CD14-positive monocyte (primary cell): Measurements from ENCODE around the gene CHAMP1. TPM values are rescaled to one million over a fixed set of nuclear protein-coding genes. Genes with fewer than 3 reads are reported as not detected.
"Not testable (repeated sequence)": the region's sequence is repeated elsewhere in the genome, so short reads cannot be mapped to it uniquely, and the experiment has no call there.

Experiments
- DNase-seq, 3 donors: peaks; one replicate each; pipeline ENCODE4 v3.0.0-alpha.2; 2011 to 2022
- H2AFZ ChIP-seq: 2 replicates; pipeline ENCODE4 v1.6.0; 2012; ENCODE audit warnings: mild to moderate bottlenecking, low read depth, low read length, inconsistent platforms; ENCODE audit not compliant: insufficient read depth, poor library complexity, severe bottlenecking
- H3K27ac ChIP-seq, 2 donors: 1 replicate in 1 of 2; 2 replicates in 1 of 2; pipeline ENCODE4 v1.5.1; 2012 to 2013; ENCODE audit warnings: low read length in 2 of 2, control low read depth in 1 of 2, inconsistent platforms in 1 of 2, low read depth in 1 of 2, mild to moderate bottlenecking in 1 of 2
- H3K27me3 ChIP-seq, 2 donors: one replicate each; pipeline versions ENCODE4 v1.6.0 to v1.6.1; 2011 to 2013; ENCODE audit warnings: low read length in 2 of 2; ENCODE audit not compliant: control insufficient read depth in 2 of 2, insufficient read depth in 2 of 2
- H3K36me3 ChIP-seq, 2 donors: replicated peaks in 1 of 2; 1 replicate in 1 of 2; 2 replicates in 1 of 2; pipeline versions ENCODE4 v1.5.1 to v1.6.1; 2012 to 2013; ENCODE audit warnings: low read length in 2 of 2, control low read depth in 1 of 2, inconsistent platforms in 1 of 2, mild to moderate bottlenecking in 1 of 2; ENCODE audit not compliant: insufficient read depth in 2 of 2, control insufficient read depth in 1 of 2
- H3K4me1 ChIP-seq, 2 donors: 1 replicate in 1 of 2; 2 replicates in 1 of 2; pipeline versions ENCODE4 v1.5.1 to v1.6.1; 2012 to 2013; ENCODE audit warnings: low read length in 2 of 2, control low read depth in 1 of 2, inconsistent platforms in 1 of 2, mild to moderate bottlenecking in 1 of 2, moderate library complexity in 1 of 2; ENCODE audit not compliant: insufficient read depth in 2 of 2, control insufficient read depth in 1 of 2
- H3K4me2 ChIP-seq: replicated peaks from 2 replicates; pipeline ENCODE3; 2012; ENCODE audit warnings: low read length, moderate library complexity, mild to moderate bottlenecking; ENCODE audit not compliant: poor library complexity, severe bottlenecking; ENCODE audit errors: extremely low read depth
- H3K4me3 ChIP-seq, 3 experiments: fragments of 200-600 bp in 1 of 3; sonication (generic) in 1 of 3; replicated peaks in 1 of 3; 1 replicate in 2 of 3; 2 replicates in 1 of 3; pipeline ENCODE4 v1.5.1; 2011 to 2013; ENCODE audit warnings: low read length in 3 of 3, mild to moderate bottlenecking in 3 of 3, control low read depth in 2 of 3, low read depth in 2 of 3, inconsistent platforms in 1 of 3, moderate library complexity in 1 of 3
- H3K79me2 ChIP-seq: 2 replicates; pipeline ENCODE4 v1.6.0; 2012; ENCODE audit warnings: mild to moderate bottlenecking, control low read depth, inconsistent platforms, low read length, moderate library complexity; ENCODE audit not compliant: insufficient read depth
- H3K9ac ChIP-seq: 2 replicates; pipeline ENCODE4 v1.6.0; 2017; ENCODE audit warnings: low read length, mild to moderate bottlenecking; ENCODE audit not compliant: insufficient read depth, poor library complexity, severe bottlenecking
- H3K9me3 ChIP-seq, 2 donors: replicated peaks in 1 of 2; 1 replicate in 1 of 2; 2 replicates in 1 of 2; pipeline versions ENCODE4 v1.5.1 to v1.6.1; 2012 to 2013; ENCODE audit warnings: low read length in 2 of 2, control low read depth in 1 of 2; ENCODE audit not compliant: control insufficient read depth in 1 of 2, insufficient read depth in 1 of 2
- H4K20me1 ChIP-seq: 2 replicates; pipeline ENCODE4 v1.6.0; 2012; ENCODE audit warnings: mild to moderate bottlenecking, low read length, control low read depth, moderate library complexity; ENCODE audit not compliant: insufficient read depth
- H3K27ac Mint-ChIP-seq, 7 donors: one replicate each; pipeline ENCODE4 v1.8.0; 2020; ENCODE audit warnings: mild to moderate bottlenecking in 7 of 7, mixed read lengths in 7 of 7, moderate library complexity in 6 of 7, inconsistent platforms in 2 of 7
- H3K27me3 Mint-ChIP-seq, 3 donors: one replicate each; pipeline ENCODE4 v1.8.0; 2021 to 2022; ENCODE audit warnings: low read depth in 3 of 3, mild to moderate bottlenecking in 3 of 3, mixed read lengths in 3 of 3, moderate library complexity in 3 of 3, inconsistent platforms in 1 of 3
- H3K36me3 Mint-ChIP-seq, 2 donors: one replicate each; pipeline ENCODE4 v1.8.0; 2020; ENCODE audit warnings: mixed read lengths in 2 of 2, inconsistent platforms in 1 of 2, mild to moderate bottlenecking in 1 of 2
- H3K4me1 Mint-ChIP-seq: one replicate; pipeline ENCODE4 v1.8.0; 2020; ENCODE audit warnings: mild to moderate bottlenecking, mixed read lengths
- H3K4me3 Mint-ChIP-seq, 2 donors: one replicate each; pipeline ENCODE4 v1.8.0; 2020; ENCODE audit warnings: mild to moderate bottlenecking in 2 of 2, mixed read lengths in 2 of 2, moderate library complexity in 1 of 2
- H3K9me3 Mint-ChIP-seq, 7 donors: one replicate each; pipeline ENCODE4 v1.8.0; 2020 to 2022; ENCODE audit warnings: mixed read lengths in 7 of 7, mild to moderate bottlenecking in 6 of 7, moderate library complexity in 6 of 7, inconsistent platforms in 2 of 7
- CTCF ChIP-seq: fragments of 200-600 bp; IDR thresholded peaks from one replicate; pipeline ENCODE4 v1.8.0; 2022; ENCODE audit warnings: antibody characterized with exemption, mild to moderate bottlenecking
- WGBS: methylation state at CpG from one replicate; pipeline ENCODE4 v1.1.5; 2013; ENCODE audit warnings: missing lambda C conversion rate; ENCODE audit not compliant: insufficient coverage; 5-methylcytosine and 5-hydroxymethylcytosine counted together
- intact Hi-C, 2 donors: fragments of 100-400 bp; cut with micrococcal nuclease; formaldehyde crosslinking; loops; one replicate each; pipeline versions ENCODE4 v1.15.0 to v1.15.1; 2023
- polyA plus RNA-seq, 3 donors: library from polyadenylated mRNA; depleted of rRNA in 1 of 3; unstranded in 2 of 3; stranded (reverse) in 1 of 3; fragments of 300-500 nt in 2 of 3; fragments of >200 nt in 1 of 3; fragmentation: Illumina TruSeq in 2 of 3; gene quantifications; 1 replicate in 2 of 3; 2 replicates in 1 of 3; pipeline ENCODE4 v1.2.3, GENCODE V29; 2012 to 2021
- small RNA-seq: library from RNA; depleted of rRNA; stranded (forward); fragments of <200 nt; gene quantifications from one replicate; pipeline ENCODE3, GENCODE V24; 2012; ENCODE audit warnings: low read depth; ENCODE audit not compliant: insufficient read length

The CHAMP1 gene
- polyA plus RNA-seq, 3 donors = 8.9 to 12.9 (median 9.2) TPM

DNA sequence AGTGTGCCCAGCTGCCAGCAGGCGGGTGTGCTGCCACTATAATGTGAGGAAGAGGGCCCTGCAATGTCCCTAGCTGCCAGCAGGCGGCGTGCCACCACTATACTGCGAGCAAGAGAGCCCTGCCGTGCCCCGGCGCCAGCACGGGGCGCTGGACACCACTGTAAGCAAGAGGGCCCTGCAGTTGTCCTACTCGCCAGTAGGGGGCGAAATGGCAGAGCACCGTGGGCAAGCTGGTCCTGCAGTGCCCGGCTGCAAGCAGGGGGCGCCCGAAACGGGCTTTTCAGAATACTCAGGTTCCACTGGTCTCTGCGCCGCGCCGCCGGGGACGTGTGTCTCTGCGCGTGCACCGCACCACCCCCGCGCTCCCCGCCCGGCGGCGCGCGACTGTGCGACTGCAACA lies 38.5 kb downstream of the CHAMP1 start:
- H3K27ac ChIP-seq, H3K4me2 ChIP-seq, H3K27ac Mint-ChIP-seq, H3K9me3 Mint-ChIP-seq, H2AFZ ChIP-seq, DNase-seq, H3K4me3 Mint-ChIP-seq, H3K36me3 Mint-ChIP-seq, H4K20me1 ChIP-seq, H3K27me3 ChIP-seq, H3K79me2 ChIP-seq, H3K4me1 ChIP-seq, H3K4me3 ChIP-seq, H3K36me3 ChIP-seq, H3K4me1 Mint-ChIP-seq, H3K9ac ChIP-seq, intact Hi-C loops, H3K9me3 ChIP-seq: not testable (repeated sequence)
- peaks cover 13 to 29% (median 17%) of the 10 kb centered on the region in 3 donors for H3K27me3 Mint-ChIP-seq
- TF ChIP-seq CTCF = peak; percentile 37
- 72% methylated on average over 23 of the region's 34 CpGs for WGBS

DNA sequence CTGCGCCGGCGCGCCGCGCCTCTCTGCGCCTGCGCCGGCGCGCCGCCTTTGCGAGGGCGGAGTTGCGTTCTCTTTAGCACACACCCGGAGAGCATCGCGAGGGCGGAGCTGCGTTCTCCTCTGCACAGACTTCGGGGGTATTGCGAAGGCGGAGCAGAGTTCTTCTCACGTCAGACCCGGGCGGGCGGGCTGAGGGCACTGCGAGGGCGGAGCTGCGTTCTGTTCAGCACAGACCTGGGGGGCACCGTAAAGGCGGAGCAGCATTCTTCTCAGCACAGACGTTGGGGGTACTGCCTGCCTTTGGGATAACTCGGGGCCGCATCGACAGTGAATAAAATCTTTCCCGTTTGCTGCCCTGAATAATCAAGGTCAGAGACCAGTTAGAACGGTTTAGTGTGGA lies 39.1 kb downstream of the CHAMP1 start:
- H3K36me3 ChIP-seq, H2AFZ ChIP-seq, H3K9me3 Mint-ChIP-seq, H3K4me1 ChIP-seq, intact Hi-C loops, H3K4me3 Mint-ChIP-seq, H3K4me3 ChIP-seq, H4K20me1 ChIP-seq, H3K9ac ChIP-seq, H3K9me3 ChIP-seq, H3K79me2 ChIP-seq, H3K36me3 Mint-ChIP-seq, H3K4me2 ChIP-seq, H3K27ac ChIP-seq, H3K4me1 Mint-ChIP-seq, DNase-seq, H3K27me3 ChIP-seq, H3K27ac Mint-ChIP-seq: not testable (repeated sequence)
- 80% methylated on average over 13 of the region's 38 CpGs for WGBS
- H3K27me3 Mint-ChIP-seq = peaks cover 9 to 24% (median 17%) of the 10 kb centered on the region in 3 donors

Small RNA genes lying within 50 kb of the gene (small RNA-seq; reads per million reads assigned to genes)
- gene MIR4502 = not detected

Other genes with a start within 250 kb of the CHAMP1 start
- 10 to 100 TPM in 2 of 3 donors, 1 to 10 TPM in 1; 9.0 to 32.6 (median 16.6) TPM for gene RASA3, start 181.9 kb upstream of the CHAMP1 start, polyA plus RNA-seq
- gene CFAP97D2, start 135.2 kb upstream of the CHAMP1 start, polyA plus RNA-seq = under 1 TPM in 1 of 3 donors, not detected in 2; 0.21 TPM
- gene CDC16, start 79.6 kb upstream of the CHAMP1 start, polyA plus RNA-seq = 10 to 100 TPM; 15.6 to 72.1 (median 21.1) TPM
- 10 to 100 TPM in 1 of 3 donors, 1 to 10 TPM in 2; 6.1 to 39.1 (median 7.0) TPM for gene UPF3A, start 32.9 kb upstream of the CHAMP1 start, polyA plus RNA-seq